ENCODE measurements around the gene SLC39A11. TPM values are rescaled to one million over a fixed set of nuclear protein-coding genes. Genes with fewer than 3 reads are reported as not detected.

The SLC39A11 gene
- total and polyA plus RNA-seq, 2 of the 13 experiments (the other 11 are each of a cell fraction or from before 2014, with no cell fraction given) = 17.2 to 31.5 TPM

- TF ChIP-seq RXRB (CRISPR knock-in tag; IDR thresholded peaks at IDR 0.05; ENCODE audit: borderline replicate concordance) (peak; percentile 84), ZNF749 (CRISPR knock-in tag; IDR thresholded peaks at IDR 0.05; ENCODE audit: borderline replicate concordance) (no peak), SKI (IDR thresholded peaks at IDR 0.05; ENCODE audit: partially characterized antibody) (no peak), NR3C1 (CRISPR knock-in tag; IDR thresholded peaks at IDR 0.05) (no peak), ZNF18 (CRISPR knock-in tag; IDR thresholded peaks at IDR 0.05; ENCODE audit: insufficient replicate concordance) (peak; percentile 84), KLF9 (CRISPR knock-in tag; IDR thresholded peaks at IDR 0.05; ENCODE audit: low read depth) (no peak), TCF12 (IDR thresholded peaks at IDR 0.05) (no peak), TCF12 (CRISPR knock-in tag; IDR thresholded peaks at IDR 0.05) (no peak), ZNF121 (CRISPR knock-in tag; IDR thresholded peaks at IDR 0.05) (no peak), ZNF614 (CRISPR knock-in tag; IDR thresholded peaks at IDR 0.05; ENCODE audit: borderline replicate concordance) (0 out of 2 replicates have a peak, but pooled peaks have one; percentile 24), HBP1 (CRISPR knock-in tag; IDR thresholded peaks at IDR 0.05; ENCODE audit: low read depth) (0 out of 2 replicates have a peak, but pooled peaks have one; percentile 28), ZBTB1 (CRISPR knock-in tag; IDR thresholded peaks at IDR 0.05; ENCODE audit: borderline replicate concordance) (no peak), ZNF275 (CRISPR knock-in tag; IDR thresholded peaks at IDR 0.05; ENCODE audit: borderline replicate concordance) (no peak), TRIM24 (CRISPR knock-in tag; IDR thresholded peaks at IDR 0.05) (no peak), RCOR2 (CRISPR knock-in tag; IDR thresholded peaks at IDR 0.05) (no peak), ZSCAN12 (CRISPR knock-in tag; IDR thresholded peaks at IDR 0.05) (0 out of 2 replicates have a peak, but pooled peaks have one; percentile 36), ZNF720 (CRISPR knock-in tag; IDR thresholded peaks at IDR 0.05) (no peak), EP300 (IDR thresholded peaks at IDR 0.05; ENCODE audit: low read depth in 2 of 2, low read length in 2 of 2) (peak in 1 of 2 experiments; percentile 51; a peak in 1 of 4 replicates), EP300 (CRISPR knock-in tag; IDR thresholded peaks at IDR 0.05; ENCODE audit: borderline replicate concordance) (0 out of 2 replicates have a peak, but pooled peaks have one; percentile 34), TEAD3 (CRISPR knock-in tag; optimal IDR thresholded peaks at IDR 0.05; ENCODE audit: borderline replicate concordance) (peak; percentile 49), SALL1 (CRISPR knock-in tag; IDR thresholded peaks at IDR 0.05) (peak; percentile 78), ZNF282 (IDR thresholded peaks at IDR 0.05; ENCODE audit: partially characterized antibody) (no peak), MBNL3 (CRISPR knock-in tag; conservative IDR thresholded peaks at IDR 0.05) (no peak), ZNF652 (CRISPR knock-in tag; IDR thresholded peaks at IDR 0.05; ENCODE audit: borderline replicate concordance, low read depth) (peak; percentile 43; the same call in 1 of the 2 replicates)
Observed at GRCh38 chr17:72822358-72823023, 270.0 kb downstream of the SLC39A11 start (continued).

All from HepG2 (cell line).